Stimulated activated CD4-positive, alpha-beta T cell treated with anti-CD3 and anti-CD28 coated beads, Interleukin-4, amount 100 ng/mL, for 4 hours (primary cell): ENCODE data around the gene SPTBN2.
"Not testable (repeated sequence)": the region's sequence is repeated elsewhere in the genome, so short reads cannot be mapped to it uniquely, and the experiment has no call there.

Experiments
- DNase-seq, 2 experiments: peaks; one replicate each; pipeline ENCODE4 v3.0.0-alpha.2; 2020

Gene SPTBN2

DNA sequence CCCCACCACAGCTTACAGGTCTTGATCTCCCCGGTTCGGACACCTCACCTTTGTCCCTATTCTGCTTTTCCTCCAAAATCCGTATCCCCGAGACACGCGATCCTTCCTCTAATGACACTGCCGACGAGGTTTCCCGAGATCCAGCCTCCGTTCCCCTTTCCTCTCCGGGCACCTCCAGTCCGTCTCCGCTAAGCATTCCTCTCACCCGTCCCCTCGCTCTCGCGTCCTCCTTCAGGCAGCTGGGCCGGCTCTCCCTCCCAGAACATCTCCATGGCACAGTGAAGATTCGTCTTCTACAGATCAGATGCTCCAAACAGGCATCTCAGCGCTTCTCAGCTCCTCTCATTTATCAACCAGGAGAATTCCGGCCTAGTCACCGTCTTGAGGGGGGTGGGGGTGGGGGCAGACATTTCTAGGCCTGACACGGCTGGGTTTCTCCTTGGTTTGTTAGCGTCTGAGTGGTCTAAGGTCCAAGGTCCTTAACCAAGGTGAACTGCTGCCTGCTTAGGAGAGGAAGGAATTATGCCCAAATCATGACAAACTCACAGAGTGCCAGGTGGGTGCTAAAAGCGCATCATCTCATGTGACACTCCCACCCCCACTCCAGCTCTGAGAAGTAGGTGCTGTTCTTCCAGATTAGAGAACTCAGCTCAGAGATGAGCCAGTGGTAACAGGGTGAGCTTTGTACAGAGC, at the start of gene SPTBN2:
SPTBN2 (minus strand) TSS at position 524 of the 693 bp plus-strand sequence. CDS start 7,976 bp downstream, outside the sequence.
- no peak for DNase-seq

DNA sequence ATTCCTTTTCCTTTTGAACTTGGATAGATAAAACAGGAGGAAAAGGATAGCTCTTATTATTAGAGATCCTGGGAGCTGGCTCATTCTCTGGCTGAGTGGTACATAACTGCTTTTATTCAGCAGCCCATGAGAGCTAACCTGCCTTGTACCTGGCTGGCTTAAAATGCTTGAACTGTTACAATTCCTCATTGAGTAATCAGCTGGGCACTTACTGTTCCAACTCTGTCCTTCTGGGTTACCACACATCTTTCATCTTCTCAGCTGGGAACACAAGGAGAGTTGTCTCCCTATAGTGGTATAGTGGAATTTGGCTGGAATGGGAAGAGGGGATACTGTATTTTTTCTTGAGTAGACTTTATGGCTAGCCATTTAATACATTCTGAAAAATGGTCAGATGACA, 39.8 kb upstream of the SPTBN2 start:
- DNase-seq, result no peak

DNA sequence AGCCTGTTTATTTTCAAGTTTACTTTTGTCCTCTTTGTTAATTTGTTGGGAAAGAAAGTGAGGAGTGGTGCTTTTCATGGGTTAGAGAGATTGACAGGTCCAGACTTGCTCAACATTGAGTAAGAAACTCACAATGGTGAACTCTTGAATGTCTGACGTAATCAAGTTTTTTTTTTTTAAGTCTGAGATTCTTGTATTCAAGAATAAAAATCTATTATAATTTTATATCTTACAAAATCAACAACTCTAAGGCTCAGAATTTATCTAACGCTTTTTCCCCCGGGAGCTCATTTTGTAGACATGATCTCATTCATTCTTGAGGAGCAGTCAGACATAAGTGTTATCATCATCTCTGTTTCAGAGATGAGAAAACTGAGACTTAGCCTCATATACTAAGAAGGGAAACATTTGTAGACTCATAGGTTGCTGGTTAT, 39.1 kb upstream of the SPTBN2 start:
- no peak for DNase-seq

DNA sequence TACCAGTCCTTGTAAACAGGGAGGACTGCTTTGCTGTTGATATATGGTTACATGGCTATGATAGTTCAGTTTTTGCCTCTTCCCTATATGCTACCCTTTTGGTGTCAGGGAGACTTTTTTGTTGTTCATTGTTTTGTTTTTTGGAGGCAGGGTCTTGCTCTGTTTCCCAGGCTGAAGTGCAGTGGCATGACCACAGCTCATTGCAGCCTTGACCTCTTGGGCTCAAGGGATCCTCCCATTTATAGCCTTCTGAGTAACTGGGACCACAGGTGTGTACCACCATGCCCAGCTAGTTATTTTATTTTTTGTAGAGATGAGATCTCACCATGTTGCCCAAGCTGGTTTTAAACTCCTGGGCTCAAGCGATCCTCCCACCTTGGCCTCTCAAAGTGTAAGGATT, 38.6 kb upstream of the SPTBN2 start:
- no peak for DNase-seq

DNA sequence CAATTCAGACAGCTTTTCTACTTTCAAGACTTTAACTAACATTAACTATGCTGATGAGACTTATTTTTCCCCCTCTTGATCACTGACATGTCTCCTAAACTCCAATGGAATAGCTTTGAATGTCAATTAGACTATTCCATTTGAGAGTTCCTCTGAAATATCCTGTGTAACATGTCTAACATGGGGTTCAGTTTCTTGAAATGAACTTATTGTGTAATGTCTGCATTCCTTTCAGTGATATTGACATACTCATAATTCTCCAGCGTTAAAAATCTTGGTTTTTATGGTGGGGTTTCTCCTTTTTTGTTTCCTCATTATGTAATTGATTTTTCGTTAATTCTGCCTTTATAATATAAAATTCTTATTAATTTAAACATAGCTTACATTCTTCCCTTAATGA, 37.7 kb upstream of the SPTBN2 start:
- no peak for DNase-seq

DNA sequence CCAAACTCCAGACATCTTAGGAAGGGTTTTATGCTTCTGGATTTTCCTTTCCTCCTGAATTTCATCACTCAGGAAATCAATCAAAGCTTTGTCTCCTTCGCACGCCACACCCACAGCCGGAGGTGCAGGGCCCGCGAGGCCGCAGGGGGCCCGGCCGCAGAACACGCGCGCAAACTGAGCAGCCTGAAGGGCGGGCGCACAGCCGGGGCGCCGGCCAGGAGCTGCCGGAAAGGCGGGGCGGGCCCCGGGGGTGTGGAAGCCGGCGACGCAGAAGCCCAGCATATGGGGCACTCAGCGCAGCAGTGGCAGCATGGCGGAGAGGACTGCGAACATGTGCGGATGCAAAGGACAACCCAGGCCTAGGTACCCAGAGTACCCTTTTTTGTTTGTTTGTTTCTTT, 33.1 kb upstream of the SPTBN2 start:
- DNase-seq, result no peak

DNA sequence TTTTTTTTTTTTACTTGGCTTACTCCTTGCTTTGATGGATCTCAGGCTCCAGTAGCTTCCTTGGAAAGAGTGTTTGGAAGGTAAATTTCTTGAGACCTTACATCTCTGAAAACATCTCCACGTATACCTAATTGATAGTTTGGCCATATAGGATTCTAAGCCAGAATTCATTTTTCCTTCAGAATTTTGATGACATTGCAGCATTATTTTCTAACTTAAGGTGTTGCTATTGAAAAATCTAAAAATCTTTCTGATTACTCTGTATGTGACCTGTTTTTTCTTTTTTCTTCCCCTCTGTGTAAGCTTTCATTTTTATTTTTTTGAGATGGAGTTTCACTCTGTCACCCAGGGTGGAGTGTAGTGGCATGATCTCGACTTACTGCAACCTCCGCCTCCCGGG, 23.1 kb upstream of the SPTBN2 start:
- DNase-seq, result no peak

DNA sequence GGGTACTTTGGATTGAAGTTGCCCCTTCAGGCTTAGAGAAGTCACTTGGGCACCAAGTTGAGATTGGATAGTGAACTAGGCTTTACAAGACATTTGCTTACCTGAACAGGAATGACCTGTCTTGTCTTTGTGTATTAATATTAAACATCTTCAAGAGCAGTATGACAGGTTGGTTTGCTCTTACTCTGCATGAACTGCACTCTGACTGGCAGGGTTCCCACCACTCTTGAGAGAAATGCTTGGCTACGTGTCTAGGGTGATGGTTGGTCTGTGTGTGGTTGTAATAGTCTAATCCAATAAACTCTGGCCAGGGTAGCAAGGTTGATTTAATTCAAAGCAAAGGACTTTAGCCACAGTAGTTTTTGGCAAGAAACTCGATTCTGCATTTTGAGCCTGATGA, 20.1 kb upstream of the SPTBN2 start:
- DNase-seq, result no peak

DNA sequence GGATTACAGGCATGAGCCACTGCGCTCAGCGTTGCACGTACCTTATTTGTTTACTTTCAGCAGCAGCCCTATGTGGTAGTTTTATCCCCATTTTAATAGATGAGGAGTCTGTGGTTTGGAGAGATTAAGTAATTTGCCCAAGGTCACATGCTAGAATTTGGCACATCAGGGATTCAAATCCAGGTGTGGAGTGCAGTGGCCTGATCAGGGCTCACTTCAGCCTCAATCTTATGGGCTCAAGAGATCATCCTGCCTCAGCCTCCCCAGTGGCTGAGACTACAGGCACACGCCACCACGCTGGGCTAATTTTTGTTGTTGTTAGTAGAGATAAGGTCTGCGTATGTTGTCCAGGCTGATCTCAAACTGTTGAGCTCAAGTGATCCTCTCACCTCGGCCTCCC, 18.5 kb upstream of the SPTBN2 start:
- DNase-seq, result no peak

DNA sequence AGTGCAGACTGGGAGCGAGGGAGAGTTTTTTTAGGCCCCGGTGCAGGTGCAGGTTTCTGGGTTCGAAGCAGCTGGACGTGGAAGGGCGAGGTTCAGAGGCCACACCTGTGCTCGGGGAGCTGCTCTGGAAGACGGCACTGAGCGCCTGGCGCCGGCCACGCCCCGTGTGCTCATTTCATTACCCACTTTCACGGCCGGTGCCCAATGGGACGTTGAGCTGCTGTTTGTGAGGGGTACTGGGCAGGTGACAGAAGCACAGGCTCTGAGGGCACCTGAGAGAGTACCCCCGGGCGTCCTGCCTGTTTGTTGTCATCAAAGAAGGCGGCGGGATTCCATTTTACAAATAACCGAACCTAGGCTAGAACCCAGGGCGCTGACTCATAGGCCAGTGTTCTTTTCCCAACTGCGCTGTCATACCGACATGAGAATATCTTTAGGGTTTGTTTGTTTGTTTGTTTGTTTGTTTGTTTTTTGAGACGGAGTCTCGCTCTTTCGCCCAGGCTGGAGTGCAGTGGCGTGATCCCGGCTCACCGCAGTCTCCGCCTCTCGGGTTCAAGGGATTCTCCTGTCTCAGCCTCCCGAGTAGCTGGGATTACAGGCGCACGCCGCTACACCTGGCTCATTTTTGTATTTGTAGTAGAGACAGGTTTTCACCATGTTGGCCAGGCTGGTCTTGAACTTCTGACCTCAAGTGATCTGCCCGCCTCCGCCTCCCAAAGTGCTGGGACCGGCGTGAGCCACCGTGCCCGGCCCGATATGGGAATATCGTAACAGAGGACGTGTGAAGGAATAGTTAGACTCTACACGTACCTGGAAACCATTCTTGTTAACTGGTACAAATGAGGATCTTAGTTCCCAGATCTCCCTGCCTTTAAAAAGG, 16.6 kb upstream of the SPTBN2 start:
- peak; percentile 8 to 32 for DNase-seq

DNA sequence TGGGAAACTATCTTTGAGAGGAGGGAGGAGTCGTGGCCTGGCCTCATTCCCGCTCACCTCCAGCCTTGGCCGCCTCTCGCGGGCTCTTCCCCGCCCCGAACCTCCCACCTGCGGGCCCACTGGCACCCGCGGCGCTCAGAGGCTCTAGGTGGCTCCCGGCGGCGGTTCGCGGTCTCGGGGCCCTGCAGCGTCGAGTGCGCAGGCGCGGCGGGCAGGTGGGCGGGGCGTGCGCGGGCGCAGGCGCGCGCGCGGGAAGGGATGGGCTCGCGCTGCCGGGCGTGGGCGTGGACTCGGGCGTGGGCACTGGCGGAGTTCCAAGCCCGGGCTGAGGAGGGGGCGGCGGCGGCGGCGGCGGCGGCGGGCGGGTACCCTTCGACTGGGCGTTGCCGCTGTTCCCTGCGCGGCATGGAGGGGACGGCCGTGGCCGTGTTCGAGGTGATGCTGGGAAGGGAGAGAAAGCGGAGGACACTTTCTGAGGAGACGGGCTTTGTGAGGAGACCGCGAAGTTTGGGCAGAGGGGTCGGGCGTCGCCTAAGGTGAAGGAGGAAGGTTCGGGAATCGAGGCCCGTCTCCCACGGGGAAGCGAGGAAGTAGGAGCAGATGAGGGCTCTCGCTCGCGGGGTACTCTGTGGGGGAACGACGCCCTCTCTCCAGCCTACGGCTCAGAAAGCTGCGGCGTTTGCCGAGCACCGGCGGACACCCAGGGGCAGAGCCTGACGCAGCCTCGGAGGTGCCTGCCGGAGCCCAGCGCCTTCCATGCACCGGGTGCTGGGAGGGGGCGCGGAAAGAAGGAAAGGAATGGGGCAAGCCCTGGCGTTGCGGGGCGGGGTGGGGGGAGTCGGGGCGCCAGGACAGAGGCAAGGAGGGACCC, 15.7 kb upstream of the SPTBN2 start:
- peak; percentile 90 to 92 for DNase-seq

DNA sequence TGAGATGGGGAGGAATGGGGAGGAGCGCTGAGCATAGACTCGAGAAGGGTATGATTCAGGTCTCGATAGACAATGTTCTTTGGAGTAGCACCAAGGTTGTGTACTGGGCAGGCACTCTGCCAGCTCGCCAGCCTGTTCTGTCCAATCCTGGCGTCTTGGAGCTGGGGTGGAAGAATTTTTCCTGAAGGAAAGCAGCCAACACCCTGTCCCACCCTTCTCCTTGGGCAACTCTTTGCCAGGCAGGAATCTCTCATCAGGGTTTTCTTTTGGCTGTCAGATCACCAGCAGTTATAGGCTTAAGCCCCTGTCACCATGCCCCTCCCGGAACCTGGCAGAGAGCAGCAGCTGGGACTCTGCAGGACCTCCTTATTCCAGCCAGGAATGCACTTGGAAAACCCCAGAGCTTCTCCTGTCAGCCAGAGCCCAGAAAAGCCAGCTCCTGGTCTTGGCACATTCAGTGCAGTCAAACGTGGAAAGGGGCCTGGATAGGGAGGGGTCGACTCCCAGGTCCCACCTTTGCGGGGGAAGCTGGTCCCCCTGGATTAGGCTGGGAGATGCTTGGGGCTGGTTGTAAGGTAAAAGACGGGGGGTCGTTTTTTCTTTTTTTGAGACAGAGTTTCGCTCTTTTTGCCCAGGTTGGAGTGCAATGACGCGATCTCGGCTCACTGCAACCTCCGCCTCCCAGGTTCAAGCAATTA, 14.4 kb upstream of the SPTBN2 start:
- no peak for DNase-seq

DNA sequence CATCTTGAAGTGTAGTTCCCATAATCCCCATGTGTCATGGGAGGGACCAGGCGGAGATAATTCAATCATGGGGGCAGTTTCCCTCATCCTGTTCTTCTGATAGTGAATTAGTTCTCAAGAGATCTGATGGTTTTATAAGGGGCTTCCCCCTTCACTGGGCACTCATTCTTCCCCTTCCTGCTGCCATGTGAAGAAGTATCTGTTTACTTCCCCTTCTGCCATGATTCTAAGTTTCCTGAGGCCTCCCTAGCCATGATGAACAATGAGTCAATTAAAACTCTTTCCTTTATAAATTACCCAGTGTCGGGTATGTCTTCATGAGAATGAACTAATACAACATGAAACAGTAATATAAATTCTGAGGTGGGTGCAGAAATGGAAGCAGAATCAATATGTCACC, 12.1 kb upstream of the SPTBN2 start:
- no peak for DNase-seq

DNA sequence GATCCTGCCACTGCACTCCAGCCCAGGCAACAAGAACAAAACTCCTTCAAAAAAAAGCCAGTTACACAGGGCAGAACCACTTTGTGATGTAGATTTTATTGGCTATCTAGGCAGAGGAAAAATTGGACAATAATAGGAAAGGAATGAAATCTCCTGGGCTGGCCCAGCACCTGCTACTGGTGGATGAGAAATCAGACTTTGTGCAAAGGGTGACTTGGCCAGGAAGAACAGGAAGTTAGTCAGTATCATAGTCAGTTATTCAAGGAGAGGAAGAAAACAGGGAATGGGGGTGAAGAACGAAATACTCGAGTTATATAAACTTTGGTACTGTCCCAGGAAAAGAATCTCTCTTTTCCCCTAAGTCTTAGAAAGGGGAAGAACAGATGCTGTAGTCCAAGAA, 11.0 kb upstream of the SPTBN2 start:
- no peak for DNase-seq

DNA sequence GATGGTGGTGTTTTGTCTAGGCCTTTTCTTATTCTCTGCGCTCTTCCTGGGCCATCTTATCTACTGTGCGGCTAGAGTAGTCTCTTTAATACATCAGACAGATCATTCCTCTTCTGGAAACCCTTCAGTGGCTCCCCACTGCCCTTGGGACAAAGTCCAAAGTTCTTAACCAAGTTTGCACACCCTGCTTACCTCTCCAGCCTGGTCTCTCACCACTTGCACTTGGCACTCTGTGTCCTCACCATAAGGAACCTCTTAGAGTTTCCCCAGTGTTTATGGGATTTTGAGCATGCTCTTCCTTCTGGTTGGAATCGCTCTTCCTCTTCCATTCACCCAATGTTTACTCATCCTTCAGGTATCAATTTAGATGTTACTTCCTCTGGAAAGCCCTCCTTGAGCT, 5.2 kb upstream of the SPTBN2 start:
- DNase-seq, result no peak

DNA sequence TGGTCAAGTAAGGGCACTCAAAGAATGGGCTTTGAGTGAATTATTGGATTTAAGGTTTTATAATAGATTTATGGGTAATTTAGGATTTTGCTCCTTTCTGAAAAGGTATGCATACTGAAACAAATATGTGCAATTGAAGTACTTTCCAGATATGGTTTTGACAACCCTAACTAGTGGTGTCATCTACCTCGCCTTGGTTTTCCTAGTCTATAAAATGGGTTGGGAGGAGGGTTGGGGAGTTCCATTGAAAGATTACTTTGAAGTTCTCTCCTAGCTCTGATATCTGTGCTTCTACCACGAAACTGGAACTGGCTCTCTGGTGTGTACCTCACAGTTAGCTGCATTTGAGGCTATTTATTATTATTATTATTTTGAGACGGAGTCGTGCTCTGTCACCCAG, 431 bp upstream of the SPTBN2 start:
- DNase-seq, result no peak

DNA sequence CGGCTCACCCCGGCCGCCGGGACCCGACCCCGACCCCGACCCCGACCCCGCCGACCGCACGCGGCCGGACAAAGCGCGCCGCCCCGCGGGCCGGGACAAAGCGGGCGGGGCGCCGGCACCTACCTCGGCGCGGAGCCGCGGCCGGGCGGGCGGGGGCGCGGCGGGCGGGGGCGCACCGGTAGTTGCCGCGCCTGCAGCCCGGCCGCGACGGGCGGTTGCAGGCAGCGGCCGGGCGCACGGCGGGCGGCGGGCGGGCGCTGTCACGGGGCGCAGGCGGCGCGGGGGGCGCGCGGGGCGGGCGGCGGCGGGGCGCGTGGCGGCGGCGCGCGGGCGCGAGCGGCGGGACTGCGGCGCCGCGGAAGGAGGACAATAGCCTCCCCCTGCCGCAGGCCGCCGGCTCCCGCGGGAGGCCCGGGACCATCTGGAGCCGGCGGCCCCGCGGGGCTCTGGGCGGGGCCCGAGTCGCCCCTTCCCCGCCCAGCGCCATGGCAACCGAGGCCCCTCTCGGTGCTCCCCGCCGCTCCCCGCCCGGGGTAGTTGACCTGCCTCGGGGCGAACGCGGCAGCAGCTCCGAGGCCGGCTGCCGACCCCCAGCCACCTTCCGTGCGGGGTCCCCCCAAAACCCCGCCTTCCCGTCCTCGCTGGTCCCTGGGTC, 851 bp downstream of the SPTBN2 start:
- no peak for DNase-seq

DNA sequence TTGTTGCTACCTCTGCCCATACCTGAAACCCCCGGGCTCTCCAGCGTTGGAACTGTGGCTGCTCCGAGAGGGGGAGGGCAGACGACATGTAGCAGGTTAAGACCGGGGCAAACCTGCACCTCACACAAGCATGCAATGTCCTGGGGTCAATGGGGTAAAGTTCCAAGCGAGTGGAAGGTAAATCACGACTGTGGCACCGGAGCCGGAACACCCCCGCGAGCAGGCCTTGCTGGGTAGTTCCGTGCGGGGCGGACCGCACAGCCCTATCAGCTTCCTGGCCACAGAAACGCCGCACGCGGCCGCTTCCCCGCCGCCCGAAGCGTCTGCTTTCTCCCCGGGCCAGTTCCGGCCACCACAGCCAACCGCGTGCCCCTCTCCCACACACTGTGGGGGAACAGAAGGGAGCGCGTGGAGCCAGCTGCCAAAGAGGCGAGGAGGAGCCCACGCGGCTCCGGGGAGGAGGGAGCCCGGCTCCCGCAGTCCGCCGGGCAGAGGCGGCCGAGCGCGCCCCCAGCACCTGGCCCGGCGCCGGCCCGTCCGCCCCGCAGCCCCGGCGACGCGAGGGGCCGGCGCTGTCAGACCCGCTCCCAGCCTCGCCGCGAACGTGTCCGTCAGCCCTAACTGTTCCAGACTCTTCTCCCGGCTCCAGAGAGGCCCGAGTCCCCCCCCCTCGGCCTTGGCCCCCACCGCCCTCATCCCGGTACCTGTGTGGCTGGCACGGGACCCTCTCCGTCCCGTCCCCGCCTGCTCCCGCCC, 1.6 kb downstream of the SPTBN2 start:
- peak; percentile 13 to 17 for DNase-seq

DNA sequence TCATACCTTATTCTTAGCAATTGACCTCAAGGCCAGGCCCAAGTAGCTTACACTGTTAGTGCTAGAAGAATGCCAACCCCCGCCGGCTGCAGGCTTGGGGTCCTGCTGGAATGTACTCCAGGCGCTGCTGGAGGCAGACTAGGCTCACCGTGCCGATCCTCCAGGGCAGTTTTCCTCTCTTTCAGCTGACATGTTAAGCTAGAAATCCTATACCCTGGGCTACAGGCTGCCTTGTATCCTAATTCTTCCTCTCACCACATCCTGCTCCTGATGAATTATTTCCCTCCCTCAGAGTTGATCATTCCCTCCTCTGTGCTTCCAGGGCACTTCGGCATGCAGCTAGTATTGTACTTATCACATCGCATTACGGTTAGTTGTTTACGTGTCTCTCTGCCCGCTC, 3.4 kb downstream of the SPTBN2 start:
- DNase-seq, result no peak

DNA sequence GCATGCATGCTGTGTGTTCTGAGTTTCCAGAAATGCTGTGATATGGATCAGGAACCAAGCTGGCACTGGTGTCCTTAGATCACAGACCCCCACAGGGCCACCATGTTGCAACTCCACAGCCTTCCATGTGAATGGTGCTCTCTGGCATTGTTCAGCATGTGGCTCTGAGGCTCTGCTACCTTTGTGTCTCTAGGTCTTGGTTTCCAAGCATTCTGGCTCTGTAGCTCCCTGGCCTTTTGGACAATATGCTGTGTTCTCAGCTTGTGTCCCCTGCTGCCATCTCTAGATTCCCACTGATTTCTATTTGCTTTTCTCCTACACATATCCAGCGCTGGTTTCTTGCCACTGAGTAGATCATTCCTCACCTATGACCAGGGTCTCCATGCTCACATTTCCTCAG, 3.9 kb downstream of the SPTBN2 start:
- no peak for DNase-seq

DNA sequence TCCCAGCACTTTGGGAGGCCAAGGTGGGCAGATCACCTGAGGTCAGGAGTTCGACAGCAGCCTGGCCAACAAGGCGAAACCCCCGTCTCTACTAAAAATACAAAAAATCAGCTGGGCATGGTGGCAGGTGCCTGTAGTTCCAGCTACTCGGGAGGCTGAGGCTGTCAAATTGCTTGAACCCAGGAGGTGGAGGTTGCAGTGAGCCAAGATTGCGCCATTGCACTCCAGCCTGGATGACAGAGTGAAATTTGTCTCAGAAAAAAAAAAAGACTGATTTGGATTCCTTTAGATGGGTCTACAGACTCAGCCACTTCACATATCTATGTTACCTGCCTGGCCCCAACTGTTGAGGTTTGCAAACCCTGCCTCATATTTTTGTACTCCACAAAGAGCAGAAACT, 4.8 kb downstream of the SPTBN2 start:
- not testable (repeated sequence) for DNase-seq
